ENCODE data around the gene RRN3.
"Not testable (repeated sequence)": the region's sequence is repeated elsewhere in the genome, so short reads cannot be mapped to it uniquely, and the experiment has no call there.

Gene RRN3, protein sequence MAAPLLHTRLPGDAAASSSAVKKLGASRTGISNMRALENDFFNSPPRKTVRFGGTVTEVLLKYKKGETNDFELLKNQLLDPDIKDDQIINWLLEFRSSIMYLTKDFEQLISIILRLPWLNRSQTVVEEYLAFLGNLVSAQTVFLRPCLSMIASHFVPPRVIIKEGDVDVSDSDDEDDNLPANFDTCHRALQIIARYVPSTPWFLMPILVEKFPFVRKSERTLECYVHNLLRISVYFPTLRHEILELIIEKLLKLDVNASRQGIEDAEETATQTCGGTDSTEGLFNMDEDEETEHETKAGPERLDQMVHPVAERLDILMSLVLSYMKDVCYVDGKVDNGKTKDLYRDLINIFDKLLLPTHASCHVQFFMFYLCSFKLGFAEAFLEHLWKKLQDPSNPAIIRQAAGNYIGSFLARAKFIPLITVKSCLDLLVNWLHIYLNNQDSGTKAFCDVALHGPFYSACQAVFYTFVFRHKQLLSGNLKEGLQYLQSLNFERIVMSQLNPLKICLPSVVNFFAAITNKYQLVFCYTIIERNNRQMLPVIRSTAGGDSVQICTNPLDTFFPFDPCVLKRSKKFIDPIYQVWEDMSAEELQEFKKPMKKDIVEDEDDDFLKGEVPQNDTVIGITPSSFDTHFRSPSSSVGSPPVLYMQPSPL

GRCh38 chr16:15093955-15094827 lies at the start of gene RRN3:
Gene RRN3 (minus strand): TSS chr16:15094272. CDS start chr16:15094233, 39 bp downstream.
- DNase-seq, result peak; percentile 89

DNA sequence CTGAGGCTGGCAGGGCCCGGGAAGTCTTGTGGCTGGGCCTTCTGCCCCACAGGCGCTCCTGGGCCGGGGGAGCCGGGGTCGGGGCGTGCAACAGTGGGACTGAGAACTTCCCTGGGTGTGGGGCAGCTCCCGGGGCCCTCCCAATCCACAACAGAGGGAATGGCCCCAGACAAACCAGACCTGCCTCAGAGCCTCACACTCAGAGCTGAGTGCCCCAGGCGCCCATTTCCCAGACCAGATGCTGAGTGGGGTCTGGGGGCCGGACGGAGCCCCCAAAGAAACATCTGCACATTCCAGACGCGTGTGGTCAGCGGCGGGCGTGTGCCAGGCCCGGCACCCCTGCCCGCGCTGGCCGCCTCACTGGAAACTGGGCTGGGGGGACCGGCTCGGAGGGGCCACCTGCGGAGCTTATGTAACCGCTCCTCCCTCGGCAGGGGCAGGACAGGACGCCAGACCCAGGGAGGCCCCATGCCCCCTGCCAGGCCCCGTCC lies 49.6 kb upstream of the RRN3 start:
- not testable (repeated sequence) for DNase-seq

- not testable (repeated sequence) for DNase-seq
These were observed 49.0 kb upstream of the RRN3 start for GRCh38 chr16:15142891-15143600.

- DNase-seq, result not testable (repeated sequence)
These were observed 48.2 kb upstream of the RRN3 start for GRCh38 chr16:15142107-15142890.

DNA sequence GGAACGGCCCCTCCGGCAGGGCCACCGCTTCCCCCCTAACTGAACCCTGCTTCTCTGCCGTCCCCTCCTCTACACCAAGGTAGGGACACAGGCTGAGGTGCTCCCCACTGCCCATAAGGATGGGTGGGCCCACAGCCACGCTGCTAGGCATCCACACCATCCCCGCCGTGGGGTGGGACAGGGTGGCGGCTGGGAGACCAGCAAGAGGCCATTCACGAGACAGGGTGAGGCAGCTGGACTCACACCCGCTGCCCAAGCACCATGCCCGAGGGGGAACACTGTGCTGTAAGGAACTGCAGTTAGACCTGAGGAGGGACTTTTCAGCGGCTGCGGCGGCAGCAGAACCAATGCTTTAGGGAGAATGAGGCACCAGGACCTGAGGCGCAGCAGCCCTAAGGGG lies 47.5 kb upstream of the RRN3 start:
- DNase-seq, result no peak

DNA sequence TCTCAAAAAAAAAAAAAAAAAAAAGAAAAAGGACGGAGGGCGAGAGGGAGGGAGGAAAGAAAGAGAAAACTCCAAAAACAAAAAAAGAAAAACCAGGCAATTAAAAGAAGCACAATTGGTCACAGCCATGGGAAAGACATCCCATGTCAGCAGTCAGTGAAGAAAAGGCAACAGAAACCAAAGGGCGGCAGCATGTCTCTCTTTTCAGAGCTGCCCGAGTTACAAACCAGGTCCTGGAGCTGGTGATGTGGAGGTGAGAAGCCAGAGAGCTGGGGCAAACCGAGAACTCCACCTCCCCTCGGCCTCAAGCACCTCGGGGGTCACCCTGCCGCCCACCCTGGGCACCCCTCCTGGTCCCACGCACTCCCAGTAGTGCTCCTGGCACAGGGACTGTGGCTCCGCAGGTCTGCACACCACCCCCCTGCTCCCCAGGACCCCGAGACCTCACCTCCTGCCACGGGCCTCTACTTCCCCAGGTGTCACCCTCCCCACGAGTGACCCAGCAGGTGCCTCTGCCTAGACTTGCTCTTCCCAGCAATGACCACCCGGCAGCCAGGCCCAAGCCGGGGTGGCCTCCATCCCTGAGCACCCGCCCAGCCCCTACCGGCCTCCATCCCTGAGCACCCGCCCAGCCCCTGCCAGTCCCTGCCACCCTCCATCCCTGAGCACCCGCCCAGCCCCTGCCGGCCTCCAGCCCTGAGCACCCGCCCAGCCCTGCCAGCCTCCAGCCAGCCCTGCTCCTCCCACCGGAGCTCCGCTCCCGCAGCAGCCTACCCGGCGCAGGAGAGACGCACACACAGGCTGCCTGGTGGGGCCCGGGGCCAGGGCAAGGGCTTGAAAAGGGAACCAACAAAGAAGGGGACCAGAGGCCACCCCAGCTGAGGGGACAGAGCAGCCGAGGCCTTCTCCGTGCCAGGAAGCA lies 46.6 kb upstream of the RRN3 start:
- not testable (repeated sequence) for DNase-seq

DNA sequence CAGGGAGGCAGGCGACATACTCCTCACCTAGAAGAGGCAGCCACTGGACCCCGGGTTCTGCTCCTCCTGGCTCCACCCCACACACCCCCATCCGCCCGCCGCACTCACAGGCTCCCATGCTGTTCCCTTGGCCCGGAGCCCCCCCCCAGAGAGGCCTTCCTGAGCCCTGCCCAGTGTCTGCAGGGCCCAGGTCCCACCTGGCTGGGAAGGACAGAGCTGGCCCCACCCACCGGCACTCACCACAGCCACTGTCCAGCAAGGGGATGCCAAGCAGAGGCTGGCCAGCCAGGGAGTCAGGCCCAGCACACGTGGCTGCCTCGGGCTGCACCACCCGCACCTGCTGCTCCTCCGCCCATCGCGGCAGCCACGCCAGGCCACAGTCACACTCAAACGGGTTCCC lies 43.4 kb upstream of the RRN3 start:
- not testable (repeated sequence) for DNase-seq

- not testable (repeated sequence) for DNase-seq
These were observed 41.6 kb upstream of the RRN3 start for GRCh38 chr16:15135483-15136360.

DNA sequence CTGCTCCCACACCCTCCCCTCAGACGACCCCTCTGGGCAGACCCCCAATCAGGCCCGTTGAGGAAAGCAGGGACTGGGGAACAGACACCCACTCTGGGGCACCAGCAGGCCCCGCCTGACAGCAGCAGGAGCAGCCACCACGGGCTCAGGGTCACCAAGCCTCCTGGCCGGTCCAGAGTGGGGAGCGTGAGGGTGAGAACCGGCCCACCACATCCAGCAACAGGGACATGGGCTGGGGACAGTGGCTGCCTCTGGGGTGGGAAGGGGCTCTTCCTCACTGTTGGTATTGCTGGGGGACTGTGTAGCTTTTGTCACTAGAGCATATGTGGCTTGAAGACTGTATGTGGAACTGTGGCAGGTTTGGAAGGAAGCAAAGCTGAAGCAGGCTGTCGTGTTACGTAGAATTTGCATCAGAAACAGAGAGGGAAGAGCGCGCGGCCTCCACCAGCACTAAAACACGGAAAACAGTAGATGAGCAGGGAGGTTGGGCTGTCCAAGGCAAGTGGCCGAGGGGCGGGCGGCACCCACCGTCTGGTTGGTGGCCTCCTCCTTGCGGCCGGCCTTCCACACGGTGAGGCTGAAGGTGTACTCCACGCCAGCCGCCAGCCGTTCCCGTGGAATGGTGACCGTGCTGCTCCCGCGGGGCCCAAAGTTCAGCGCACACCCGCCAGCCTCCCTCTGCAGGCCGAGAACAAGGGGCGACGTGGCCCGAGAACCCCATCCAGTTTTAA lies 40.8 kb upstream of the RRN3 start:
- not testable (repeated sequence) for DNase-seq

GRCh38 chr16:15133554-15133953 lies 39.5 kb upstream of the RRN3 start:
- DNase-seq, result not testable (repeated sequence)

DNA sequence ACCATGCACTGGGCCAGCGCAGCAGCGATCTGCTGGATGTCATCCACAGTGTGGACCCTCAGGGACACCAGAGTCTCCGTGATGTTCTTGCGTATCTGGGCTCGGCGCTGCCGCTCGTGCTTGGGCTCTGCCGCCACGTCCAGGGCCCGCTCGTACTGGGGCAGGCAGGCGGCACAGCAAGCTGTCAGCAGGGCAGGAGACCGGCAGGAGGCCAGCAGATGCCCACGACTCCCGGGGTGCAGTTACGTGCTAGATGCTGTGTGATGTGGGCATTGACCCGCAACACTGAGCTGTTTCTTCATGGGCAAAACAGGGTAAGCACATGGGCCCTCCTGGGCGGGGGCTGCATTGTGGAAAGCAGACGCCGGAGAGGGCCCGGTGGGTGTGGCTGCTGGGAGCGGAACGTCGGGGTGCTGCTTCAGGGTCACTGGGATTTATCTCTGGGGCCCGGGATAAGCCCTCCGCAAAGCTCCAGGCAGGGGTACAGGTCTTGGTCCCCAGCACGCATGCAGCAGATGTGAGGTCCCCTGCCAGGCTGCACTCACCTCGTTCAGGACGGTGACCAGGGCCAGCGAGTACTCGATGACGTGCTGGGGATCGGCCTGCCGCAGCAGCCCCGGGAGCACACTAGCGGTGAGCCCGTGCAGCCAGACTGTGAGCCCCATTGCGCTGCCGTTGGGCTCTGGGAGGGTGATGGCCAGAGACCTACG lies 38.8 kb upstream of the RRN3 start:
- not testable (repeated sequence) for DNase-seq

- DNase-seq, result not testable (repeated sequence)
These were observed 37.0 kb upstream of the RRN3 start for GRCh38 chr16:15130943-15131700.

GRCh38 chr16:15130256-15130932 lies 36.3 kb upstream of the RRN3 start:
- not testable (repeated sequence) for DNase-seq

GRCh38 chr16:15127641-15128425 lies 33.8 kb upstream of the RRN3 start:
- not testable (repeated sequence) for DNase-seq

GRCh38 chr16:15100372-15100987 lies 6.4 kb upstream of the RRN3 start:
- not testable (repeated sequence) for DNase-seq

Data from NCI-H2029 (cell line).